NCI-H1105 treated with DMSO at 0.1 percent for 48 hours (cell line): ENCODE measurements around the gene PHRF1.
"Not testable (repeated sequence)": the region's sequence is repeated elsewhere in the genome, so short reads cannot be mapped to it uniquely, and the experiment has no call there.

ENCODE experiments used
- DNase-seq: peaks from one replicate; lab custom pipeline; 2025; lab: John Stamatoyannopoulos, UW

PHRF1 gene

DNA sequence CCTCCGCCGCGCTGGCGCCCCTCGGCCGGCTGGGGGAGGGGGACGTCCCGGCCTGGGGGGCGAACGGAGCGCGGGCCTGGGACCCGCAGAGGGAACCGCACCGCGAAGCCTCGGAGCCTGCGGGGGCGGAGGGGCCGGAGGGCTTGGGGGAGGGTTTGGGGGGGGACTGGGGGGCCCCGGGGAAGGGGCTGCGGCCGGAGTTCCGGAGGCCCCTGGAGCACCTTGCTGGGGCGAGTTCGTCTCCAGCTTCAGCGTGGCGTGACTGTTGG lies 51.0 kb downstream of the PHRF1 start:
- no peak for DNase-seq

GRCh38 chr11:628056-628455 lies 51.8 kb downstream of the PHRF1 start:
- DNase-seq = no peak

- no peak for DNase-seq
Observed at GRCh38 chr11:629237-629583, 52.9 kb downstream of the PHRF1 start.

- no peak for DNase-seq
Observed at GRCh38 chr11:630871-631270, 54.6 kb downstream of the PHRF1 start.

GRCh38 chr11:635945-636510 lies 59.8 kb downstream of the PHRF1 start:
- DNase-seq = no peak

- DNase-seq = no peak
Observed at GRCh38 chr11:636511-637332, 60.5 kb downstream of the PHRF1 start, which contains the start of gene DRD4. DRD4 (plus strand) TSS chr11:637269; CDS start chr11:637305, 36 bp downstream.

- DNase-seq = no peak
Observed at GRCh38 chr11:637333-637592, 61.0 kb downstream of the PHRF1 start.

- no peak for DNase-seq
Observed at GRCh38 chr11:637593-638521, 61.6 kb downstream of the PHRF1 start.

GRCh38 chr11:638631-639331 lies 62.5 kb downstream of the PHRF1 start:
- DNase-seq = no peak

DNA sequence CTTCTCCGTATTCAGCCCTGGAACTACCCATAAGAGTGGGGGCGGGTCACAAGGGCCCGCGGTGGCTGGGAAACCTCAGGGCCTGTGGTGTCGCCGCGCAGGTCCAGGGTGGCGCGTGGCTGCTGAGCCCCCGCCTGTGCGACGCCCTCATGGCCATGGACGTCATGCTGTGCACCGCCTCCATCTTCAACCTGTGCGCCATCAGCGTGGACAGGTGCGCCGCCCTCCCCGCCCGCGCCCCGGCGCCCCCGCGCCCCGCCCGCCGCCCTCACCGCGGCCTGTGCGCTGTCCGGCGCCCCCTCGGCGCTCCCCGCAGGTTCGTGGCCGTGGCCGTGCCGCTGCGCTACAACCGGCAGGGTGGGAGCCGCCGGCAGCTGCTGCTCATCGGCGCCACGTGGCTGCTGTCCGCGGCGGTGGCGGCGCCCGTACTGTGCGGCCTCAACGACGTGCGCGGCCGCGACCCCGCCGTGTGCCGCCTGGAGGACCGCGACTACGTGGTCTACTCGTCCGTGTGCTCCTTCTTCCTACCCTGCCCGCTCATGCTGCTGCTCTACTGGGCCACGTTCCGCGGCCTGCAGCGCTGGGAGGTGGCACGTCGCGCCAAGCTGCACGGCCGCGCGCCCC lies 63.2 kb downstream of the PHRF1 start:
- DNase-seq = no peak

DNA sequence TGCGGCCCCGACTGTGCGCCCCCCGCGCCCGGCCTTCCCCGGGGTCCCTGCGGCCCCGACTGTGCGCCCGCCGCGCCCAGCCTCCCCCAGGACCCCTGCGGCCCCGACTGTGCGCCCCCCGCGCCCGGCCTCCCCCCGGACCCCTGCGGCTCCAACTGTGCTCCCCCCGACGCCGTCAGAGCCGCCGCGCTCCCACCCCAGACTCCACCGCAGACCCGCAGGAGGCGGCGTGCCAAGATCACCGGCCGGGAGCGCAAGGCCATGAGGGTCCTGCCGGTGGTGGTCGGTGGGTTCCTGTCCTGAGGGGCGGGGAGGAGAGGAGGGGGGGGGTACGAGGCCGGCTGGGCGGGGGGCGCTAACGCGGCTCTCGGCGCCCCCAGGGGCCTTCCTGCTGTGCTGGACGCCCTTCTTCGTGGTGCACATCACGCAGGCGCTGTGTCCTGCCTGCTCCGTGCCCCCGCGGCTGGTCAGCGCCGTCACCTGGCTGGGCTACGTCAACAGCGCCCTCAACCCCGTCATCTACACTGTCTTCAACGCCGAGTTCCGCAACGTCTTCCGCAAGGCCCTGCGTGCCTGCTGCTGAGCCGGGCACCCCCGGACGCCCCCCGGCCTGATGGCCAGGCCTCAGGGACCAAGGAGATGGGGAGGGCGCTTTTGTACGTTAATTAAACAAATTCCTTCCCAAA lies 63.9 kb downstream of the PHRF1 start:
- no peak for DNase-seq

DNA sequence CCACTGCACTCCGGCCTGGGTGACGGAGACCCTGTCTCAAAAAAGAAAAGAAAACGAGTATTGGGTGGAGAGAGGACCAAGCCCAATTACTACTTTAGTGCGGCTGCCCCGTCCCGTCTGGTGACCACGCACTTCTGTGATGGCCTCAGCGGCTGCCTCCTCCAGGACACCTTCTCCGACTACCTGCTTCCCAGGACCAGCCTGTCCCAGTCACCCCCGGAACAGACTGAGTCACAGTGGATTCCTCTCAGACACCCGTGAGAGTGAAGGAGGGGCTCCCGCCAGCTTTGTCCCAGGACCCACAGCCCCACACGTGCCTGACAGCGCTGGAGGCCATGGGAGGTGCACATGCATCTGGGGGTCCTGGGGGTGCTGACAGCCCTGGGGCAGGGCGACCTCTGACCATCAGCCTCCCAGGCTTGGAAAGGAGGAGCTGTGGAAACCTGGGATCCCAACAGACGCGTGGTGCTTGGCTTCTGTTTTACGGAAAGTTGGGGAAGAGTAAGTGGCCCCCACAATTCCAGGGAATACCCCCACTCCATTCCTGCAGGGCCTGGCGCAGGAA lies 65.6 kb downstream of the PHRF1 start:
- no peak for DNase-seq

GRCh38 chr11:643366-643765 lies 67.1 kb downstream of the PHRF1 start:
- no peak for DNase-seq

DNA sequence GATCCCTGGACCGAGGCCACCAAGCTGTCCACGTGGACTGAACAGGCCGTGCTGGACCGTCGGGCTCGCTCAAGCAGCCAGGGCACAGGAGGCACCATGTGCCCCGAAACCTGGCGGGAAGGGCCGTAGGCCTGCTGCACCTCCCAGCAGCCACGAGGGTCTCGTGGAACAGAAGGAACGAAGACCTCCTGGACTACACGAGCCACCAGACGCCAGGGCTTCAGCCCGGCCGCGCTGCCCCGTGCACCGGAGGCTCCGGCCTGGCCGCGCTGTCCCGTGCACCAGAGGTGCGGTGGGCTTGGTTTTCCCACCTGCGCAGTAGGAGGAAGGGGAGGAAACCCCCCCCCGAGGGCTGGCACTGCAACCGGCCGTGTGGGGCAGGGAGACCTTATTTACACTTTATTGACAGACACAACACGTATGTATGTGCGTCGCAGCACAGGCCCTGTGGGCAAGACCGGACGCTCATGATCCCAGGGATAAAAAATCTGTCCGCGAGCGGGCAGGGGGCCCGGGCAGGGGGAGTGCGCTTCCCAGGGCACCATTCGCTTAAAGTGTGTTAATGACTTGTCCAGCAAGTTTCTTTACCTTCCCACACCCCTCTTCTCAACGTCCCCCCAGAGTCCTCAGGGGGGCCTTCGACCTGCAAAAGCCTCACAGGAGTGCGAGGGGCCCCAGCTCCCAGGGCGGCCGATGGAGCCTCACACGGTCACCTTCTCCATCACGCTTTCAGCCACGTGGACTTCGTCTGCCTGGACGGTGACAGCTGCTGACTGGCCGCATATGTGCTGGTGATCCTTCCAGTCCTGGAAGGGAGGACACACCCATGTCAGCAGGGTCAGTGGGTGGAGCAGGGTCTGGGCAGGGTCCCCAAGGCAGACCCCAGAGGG lies 67.8 kb downstream of the PHRF1 start:
- no peak for DNase-seq

GRCh38 chr11:645536-645935 lies 69.3 kb downstream of the PHRF1 start:
- DNase-seq = no peak

DNA sequence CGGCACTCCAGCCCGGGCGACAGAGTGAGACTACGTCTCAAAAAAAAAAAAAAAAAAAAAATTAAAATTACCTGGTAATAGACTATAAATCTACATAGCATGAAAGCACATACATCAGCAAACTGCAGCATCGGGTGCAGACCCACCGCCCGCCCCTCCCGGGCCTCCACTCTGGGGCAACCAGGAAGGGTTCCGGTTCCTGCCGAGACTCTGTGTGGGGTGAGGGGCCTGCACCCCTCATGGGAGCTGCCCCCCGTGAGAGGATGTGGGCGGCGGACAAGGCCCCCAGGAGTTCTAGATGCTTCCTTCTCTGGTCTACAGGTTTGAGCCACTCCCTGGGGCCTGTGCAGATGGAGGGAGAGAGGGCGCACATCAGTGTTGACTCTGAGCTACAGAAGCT lies 69.9 kb downstream of the PHRF1 start:
- no peak for DNase-seq

GRCh38 chr11:647672-648158 lies 71.4 kb downstream of the PHRF1 start:
- DNase-seq = not testable (repeated sequence)

- DNase-seq = no peak
Observed at GRCh38 chr11:650482-650881, 74.2 kb downstream of the PHRF1 start.

DNA sequence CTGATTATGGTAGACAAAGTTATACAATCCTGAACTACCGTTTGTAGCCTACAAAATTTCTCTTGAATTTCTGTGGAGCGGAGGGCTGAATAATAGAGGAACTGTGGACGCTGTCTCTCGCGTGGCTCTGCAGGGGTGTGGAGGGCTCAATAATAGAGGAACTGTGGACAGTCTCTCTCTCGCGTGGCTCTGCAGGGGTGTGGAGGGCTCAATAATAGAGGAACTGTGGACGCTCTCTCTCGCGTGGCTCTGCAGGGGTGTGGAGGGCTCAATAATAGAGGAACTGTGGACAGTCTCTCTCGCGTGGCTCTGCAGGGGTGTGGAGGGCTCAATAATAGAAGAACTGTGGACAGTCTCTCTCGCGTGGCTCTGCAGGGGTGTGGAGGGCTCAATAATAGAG lies 76.9 kb downstream of the PHRF1 start:
- DNase-seq = not testable (repeated sequence)

GRCh38 chr11:653837-654236 lies 77.6 kb downstream of the PHRF1 start:
- DNase-seq = no peak
